ENCODE measurements around the gene WIPF1.

- TF ChIP-seq, protein P1, sequence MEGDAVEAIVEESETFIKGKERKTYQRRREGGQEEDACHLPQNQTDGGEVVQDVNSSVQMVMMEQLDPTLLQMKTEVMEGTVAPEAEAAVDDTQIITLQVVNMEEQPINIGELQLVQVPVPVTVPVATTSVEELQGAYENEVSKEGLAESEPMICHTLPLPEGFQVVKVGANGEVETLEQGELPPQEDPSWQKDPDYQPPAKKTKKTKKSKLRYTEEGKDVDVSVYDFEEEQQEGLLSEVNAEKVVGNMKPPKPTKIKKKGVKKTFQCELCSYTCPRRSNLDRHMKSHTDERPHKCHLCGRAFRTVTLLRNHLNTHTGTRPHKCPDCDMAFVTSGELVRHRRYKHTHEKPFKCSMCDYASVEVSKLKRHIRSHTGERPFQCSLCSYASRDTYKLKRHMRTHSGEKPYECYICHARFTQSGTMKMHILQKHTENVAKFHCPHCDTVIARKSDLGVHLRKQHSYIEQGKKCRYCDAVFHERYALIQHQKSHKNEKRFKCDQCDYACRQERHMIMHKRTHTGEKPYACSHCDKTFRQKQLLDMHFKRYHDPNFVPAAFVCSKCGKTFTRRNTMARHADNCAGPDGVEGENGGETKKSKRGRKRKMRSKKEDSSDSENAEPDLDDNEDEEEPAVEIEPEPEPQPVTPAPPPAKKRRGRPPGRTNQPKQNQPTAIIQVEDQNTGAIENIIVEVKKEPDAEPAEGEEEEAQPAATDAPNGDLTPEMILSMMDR (IDR thresholded peaks at IDR 0.05; ENCODE audit: poor library complexity), result no peak
- no peak for TF ChIP-seq EZH2 (IDR thresholded peaks at IDR 0.05; ENCODE audit: borderline replicate concordance)
These were observed 47.7 kb upstream of the WIPF1 start for GRCh38 chr2:174645296-174645695.

Data from hepatocyte (in vitro differentiated cells).